HCEC 1CT (cell line): ENCODE data around the gene CDCA4.

Experiments used
- DNase-seq: peaks from one replicate; pipeline ENCODE4 v3.0.0-alpha.2; 2017

Gene CDCA4

GRCh38 chr14:105012171-105012985, 8.5 kb downstream of the CDCA4 start:
- DNase-seq: no peak

DNA sequence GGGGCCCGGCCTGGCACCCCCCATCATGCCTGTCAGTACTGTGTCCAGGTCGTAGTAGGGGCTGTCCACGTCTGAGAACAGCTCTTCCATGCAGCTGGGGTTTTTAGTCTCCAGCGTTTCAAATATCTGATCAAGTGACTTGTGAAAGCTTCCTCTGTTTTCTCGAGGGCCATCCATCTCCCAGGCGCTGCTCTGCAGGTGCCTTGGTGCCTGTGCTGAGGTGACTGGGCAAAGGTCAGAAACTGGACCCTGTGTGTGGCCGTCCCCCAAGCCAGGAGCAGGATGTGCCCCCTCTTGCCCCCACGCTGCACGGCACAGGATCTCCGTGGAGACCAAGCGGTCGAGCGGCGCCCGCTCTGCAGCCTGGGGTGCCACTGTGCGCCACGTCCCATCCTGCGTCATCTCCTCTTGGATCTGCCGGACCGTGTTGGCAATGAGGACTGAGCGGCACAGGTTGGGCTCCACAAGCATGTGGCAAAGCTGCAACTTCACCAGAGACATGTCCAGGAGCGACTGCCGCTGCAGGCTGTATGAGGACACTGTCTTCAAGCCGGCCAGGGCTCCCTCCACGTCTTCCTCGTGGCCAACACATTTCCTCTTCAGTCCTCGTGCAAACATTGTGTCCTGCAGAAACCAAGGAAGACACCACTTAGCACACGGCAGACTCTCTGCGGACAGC, 9.4 kb downstream of the CDCA4 start:
- DNase-seq: no peak

- DNase-seq: no peak
Observed at GRCh38 chr14:105010891-105011291, 10.0 kb downstream of the CDCA4 start.

DNA sequence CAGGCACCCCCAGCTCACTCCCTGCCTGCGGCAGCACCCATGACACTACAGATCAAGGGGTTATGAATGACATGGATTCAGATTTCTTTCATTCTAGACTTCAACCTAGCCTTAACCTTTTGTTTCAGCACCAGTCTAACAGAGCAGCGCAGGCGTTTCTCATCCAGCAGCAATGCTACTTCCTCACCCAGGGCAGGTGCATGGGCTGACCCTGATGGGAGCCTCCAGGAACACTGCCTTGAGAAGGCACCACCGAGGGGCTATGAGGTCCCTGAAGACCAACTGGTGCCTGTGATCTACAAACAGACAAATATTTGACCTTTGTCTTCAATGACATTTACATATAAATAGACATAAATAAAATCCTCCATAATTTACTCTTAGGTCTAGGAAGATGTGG, 10.8 kb downstream of the CDCA4 start:
- no peak for DNase-seq

GRCh38 chr14:105007593-105008264, 13.2 kb downstream of the CDCA4 start:
- no peak for DNase-seq

DNA sequence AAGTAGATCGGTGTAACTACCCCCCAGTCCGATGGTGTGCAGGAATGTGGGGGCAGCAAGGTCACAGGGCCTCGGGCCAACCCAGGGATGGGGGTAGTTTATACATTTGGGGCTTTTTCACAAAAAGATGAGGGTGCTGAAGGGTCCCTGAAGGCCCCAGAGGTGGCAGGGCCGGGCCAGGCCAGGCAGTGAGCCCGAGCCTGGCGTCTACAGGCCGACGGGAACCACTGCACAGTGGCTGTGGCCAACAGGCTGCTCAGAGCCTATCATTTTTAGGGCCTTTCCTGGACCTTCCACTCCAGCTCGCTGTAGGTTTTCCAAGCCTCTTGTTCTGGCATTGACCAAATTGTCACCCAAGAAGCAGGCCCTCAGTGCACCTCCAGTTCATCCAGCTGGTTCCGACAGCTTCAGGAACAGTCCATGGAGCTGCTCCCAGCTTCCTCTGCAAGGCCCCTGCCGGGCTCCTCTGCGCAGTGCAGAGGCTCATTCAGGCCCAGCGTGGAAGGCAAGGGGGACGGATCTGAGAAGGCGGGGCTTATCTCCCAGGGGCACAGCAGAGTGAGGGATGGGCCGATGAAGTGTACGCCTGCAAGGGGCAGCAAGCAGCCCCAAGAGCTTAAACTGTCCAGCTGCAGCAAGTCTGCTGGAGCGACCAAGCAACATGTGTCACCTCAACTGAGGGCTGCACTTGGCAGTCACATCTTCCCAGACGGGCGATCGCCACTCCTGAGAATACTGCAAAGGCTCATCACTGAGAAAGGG, 13.9 kb downstream of the CDCA4 start:
- DNase-seq: no peak

DNA sequence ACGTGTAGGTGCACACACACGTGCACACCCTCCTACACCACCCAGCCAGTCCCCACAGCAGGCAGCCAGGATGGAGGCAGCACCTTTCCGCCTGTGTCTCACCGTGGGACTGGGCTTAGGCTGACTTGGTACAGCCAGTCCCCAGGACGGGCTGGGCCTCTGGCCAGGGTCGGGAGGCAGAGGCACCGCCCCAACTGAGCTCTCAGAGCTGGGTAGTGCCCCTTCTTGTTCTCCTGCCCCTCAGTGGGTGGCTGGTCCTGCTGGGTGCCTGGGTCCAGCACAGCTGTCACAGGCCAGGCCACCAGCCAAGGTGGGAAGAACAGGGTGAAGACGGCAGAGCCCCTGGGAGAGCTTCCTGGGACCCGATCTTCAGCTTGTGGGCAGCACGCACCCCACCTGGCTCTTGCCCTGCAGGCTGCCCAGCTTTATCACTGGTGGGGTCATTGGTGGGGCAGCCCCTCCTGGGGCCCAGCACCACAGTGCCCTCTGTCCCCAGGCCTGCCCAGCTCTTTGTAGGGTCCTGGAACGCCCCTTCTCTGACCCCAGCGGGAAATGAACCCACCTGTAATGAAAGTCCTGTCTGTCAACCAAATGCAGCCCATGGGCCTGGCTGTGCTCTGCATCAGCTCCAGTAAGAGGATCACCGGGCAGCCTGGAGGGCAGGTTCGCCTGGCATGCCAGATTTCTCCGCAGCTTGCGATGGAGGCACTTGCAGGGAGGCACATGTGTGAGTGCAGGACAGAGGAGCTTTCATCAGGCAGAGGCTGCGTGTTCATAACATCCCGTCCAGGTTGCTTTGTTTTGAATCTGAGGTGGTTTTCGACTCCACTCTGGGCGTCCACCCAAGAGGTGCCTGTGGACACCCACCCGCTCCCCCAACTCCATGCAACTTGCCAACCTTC, 14.7 kb downstream of the CDCA4 start:
- DNase-seq: no peak

DNA sequence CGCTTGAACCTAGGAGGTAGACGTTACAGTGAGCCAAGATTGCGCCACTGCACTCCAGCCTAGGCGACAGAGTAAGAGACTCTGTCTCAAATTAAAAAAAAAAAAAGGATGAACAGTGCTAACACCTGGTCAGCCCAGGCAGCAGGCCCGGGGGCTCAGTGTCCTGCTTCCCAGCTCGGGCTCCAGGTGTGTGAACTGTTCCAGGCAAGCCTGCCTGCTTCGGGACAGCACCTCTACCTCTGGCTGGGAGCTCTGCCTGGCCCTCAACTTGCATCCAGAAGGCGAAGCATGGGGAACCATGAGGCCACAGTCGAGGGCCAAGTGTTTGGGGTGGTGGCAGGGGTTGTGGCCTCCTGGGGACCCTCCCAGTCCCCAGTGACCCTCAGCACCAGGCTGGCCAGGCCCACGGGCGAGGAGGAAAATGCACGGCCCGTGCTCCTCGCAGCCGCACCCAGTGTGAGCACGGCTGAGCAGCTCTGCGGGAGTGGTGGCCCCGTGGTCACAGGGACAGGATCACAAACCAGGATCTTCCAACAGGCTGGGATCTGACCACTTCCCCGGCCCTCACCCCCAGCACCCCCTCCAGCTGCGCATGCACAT, 15.5 kb downstream of the CDCA4 start:
- no peak for DNase-seq

GRCh38 chr14:104999361-104999760, 21.5 kb downstream of the CDCA4 start:
- no peak for DNase-seq

- no peak for DNase-seq
Observed at GRCh38 chr14:104998801-104999200, 22.1 kb downstream of the CDCA4 start.

DNA sequence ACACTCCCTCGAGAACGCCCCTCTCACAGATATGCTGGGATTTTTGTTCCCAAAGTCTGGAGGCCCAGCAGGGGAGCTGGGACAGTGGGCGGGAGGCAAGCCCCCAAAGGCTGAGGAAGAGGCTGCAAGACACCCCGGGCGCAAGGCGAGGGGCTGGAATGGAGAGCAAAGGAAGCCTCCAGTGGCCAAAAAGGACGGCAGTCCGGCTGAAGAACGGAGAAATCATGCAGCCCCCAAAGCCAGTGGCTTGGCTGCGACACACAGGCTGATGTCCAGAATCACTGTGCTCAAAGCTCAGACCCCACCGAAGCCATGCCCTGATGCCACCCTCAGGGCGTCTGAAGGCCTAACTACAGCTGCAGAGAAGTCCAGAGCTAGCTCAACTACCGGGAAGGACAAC, 24.4 kb downstream of the CDCA4 start:
- DNase-seq: no peak

- DNase-seq: no peak
Observed at GRCh38 chr14:104996032-104996431, 24.9 kb downstream of the CDCA4 start.

- no peak for DNase-seq
Observed at GRCh38 chr14:104994978-104995377, 25.9 kb downstream of the CDCA4 start.

- no peak for DNase-seq
Observed at GRCh38 chr14:104993808-104994591, 26.9 kb downstream of the CDCA4 start.

DNA sequence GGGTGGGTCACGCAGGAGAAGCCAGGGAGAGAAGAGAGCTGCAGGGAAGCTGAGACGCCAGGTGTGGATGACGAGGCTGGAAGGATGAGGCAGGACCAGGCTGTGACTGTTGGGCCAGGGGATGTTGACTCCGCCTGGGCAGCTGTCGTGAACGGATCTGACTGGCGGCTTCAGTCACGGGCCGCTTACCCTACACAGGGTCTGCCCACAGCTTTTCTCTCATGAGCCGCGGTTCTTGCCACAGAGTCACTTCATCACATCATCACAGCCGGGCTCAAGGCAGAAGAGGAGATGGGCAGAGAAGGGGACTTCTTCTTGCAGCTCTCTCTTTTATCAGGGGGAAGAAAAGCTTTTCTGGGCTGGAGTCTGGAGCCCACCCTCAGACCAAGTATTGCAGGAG, 27.6 kb downstream of the CDCA4 start:
- DNase-seq: no peak

GRCh38 chr14:104992501-104992900, 28.4 kb downstream of the CDCA4 start:
- no peak for DNase-seq

- DNase-seq: no peak
Observed at GRCh38 chr14:104991896-104992230, 29.0 kb downstream of the CDCA4 start.

GRCh38 chr14:104989951-104990303, 31.0 kb downstream of the CDCA4 start:
- no peak for DNase-seq

GRCh38 chr14:104989236-104989950, 31.5 kb downstream of the CDCA4 start:
- DNase-seq: no peak

- DNase-seq: no peak
Observed at GRCh38 chr14:104986487-104987164, 34.3 kb downstream of the CDCA4 start.
